A549 treated with GW870086 at 1 μM for 4 hours (cell line): Measurements from ENCODE around the gene ZNF709. TPM values are rescaled to one million over a fixed set of nuclear protein-coding genes. Genes with fewer than 3 reads are reported as not detected.

Experiments used
- total RNA-seq: library from RNA; stranded (reverse); fragments of 200-300 nt; extraction: Qiagen RNA extraction; gene quantifications from 5 replicates; pipeline ENCODE4 v1.2.3, GENCODE V29; 2022; ENCODE audit warnings: low read depth

Gene ZNF709
- 0.40 TPM in 1 of 5 replicates, not detected in the others for total RNA-seq

DNA sequence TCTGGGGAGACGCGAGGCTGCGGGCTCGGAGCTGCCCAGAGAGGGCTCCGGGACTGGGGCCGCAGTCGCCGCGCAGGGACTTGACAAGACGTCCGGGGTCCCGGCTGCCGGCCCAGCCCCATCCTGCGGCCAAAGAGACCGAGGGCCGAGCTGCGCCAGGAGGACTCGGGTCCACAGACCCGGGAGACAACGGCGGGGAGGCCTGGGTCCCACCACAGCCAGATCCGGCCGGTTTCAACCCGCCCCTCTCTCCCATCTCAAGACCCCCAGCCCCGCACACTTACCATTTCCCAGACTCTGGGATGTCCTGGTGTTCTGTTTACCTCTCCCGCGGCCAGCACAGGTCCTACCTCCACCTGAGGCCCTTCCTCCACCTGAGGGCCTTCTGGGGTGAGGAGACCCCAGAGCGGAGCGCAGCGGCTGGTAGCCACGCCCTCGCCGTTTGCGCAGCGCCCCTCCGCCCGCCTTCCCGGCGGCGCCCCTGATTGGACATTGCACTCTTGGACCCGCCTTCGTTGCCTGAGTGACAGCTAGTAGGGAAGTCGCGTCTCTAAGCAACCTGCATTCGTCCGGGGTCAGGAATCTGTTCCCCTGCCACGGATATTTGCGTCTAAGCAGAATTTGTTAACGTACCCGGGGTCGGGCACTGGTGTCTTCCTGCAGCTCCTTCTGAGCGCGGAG is at the start of gene ZNF709:
Gene ZNF709, minus strand, starts transcription at position 446 of the 681 bp plus-strand sequence. Its CDS starts 159 bp downstream, at position 287.

GRCh38 chr19:12440541-12441316 is 43.9 kb downstream of the ZNF709 start, which contains the start of gene ZNF443:
Gene ZNF443, minus strand, starts transcription at chr19:12441021. Its CDS starts 107 bp downstream, at chr19:12440914.

Other genes starting within 250 kb of the ZNF709 start
- 0.51 to 1.00 TPM (median 0.73 TPM) in 5 replicates for gene ZNF44, start 189.9 kb downstream of the ZNF709 start, total RNA-seq
- gene ZNF563, start 151.2 kb downstream of the ZNF709 start, total RNA-seq = not detected in 5 replicates
- gene ZNF442, start 119.1 kb downstream of the ZNF709 start, total RNA-seq = not detected in 5 replicates
- gene ZNF799, start 83.5 kb downstream of the ZNF709 start, total RNA-seq = 1.3 to 2.1 TPM (median 1.7 TPM) in 5 replicates
- gene ZNF443, start 43.8 kb downstream of the ZNF709 start, total RNA-seq = 0.91 to 1.3 TPM (median 1.0 TPM) in 5 replicates
- gene ZNF564, start 66.7 kb upstream of the ZNF709 start, total RNA-seq = 1.1 to 2.9 TPM (median 2.0 TPM) in 5 replicates
- gene ZNF490, start 126.0 kb upstream of the ZNF709 start, total RNA-seq = 0.62 to 1.3 TPM (median 0.79 TPM) in 4 of 5 replicates, not detected in the other
- gene ZNF791, start 126.1 kb upstream of the ZNF709 start, total RNA-seq = 3.3 to 6.1 TPM (median 5.5 TPM) in 5 replicates
- 16.3 to 23.1 TPM (median 20.7 TPM) in 5 replicates for gene MAN2B1, start 181.9 kb upstream of the ZNF709 start, total RNA-seq
- gene WDR83, start 182.0 kb upstream of the ZNF709 start, total RNA-seq = 8.1 to 11.1 TPM (median 10.0 TPM) in 5 replicates
- 41.0 to 49.8 TPM (median 46.5 TPM) in 5 replicates for gene DHPS, start 197.1 kb upstream of the ZNF709 start, total RNA-seq
- gene GNG14, start 203.2 kb upstream of the ZNF709 start, total RNA-seq = not detected in 5 replicates
- gene FBXW9, start 211.8 kb upstream of the ZNF709 start, total RNA-seq = 9.5 to 13.2 TPM (median 12.2 TPM) in 5 replicates
- 25.3 to 34.1 TPM (median 31.2 TPM) in 5 replicates for gene TNPO2, start 239.1 kb upstream of the ZNF709 start, total RNA-seq
- 169 to 203 TPM (median 185 TPM) in 5 replicates for gene TRIR, start 249.9 kb upstream of the ZNF709 start, total RNA-seq